OCI-M2 (cell line): ENCODE results near the gene CYP2A6.
"Not testable (repeated sequence)": the region's sequence is repeated elsewhere in the genome, so short reads cannot be mapped to it uniquely, and the experiment has no call there.

ENCODE experiments used
- DNase-seq: peaks from one replicate; lab custom pipeline; 2025; ENCODE audit not compliant: unreplicated experiment; lab: John Stamatoyannopoulos, UW

Gene CYP2A6

DNA sequence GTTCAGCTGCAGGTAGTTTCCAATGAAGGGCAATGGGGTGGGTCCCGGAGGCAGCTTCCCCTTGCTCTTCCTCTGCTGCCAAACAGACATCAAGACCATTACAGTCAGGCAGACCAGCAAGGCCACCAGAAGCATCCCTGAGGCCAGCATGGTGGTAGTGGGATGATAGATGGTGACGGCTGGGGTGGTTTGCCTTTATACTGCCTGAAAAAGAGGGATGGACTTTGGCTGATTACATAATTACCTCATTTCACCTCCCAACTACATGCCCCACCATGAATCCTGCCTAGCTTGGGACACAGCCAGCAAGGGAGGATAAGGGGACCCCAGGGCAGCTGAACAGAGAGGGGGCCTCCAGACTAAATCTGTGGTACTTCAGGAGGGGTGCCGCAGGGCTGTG is at the start of gene CYP2A6:
Gene CYP2A6, minus strand, starts transcription at position 171 of the 400 bp plus-strand sequence. Its CDS starts 21 bp downstream, at position 150.
- DNase-seq, result not testable (repeated sequence)

- not testable (repeated sequence) for DNase-seq
These were observed 49.7 kb upstream of the CYP2A6 start for GRCh38 chr19:40899964-40900363.

DNA sequence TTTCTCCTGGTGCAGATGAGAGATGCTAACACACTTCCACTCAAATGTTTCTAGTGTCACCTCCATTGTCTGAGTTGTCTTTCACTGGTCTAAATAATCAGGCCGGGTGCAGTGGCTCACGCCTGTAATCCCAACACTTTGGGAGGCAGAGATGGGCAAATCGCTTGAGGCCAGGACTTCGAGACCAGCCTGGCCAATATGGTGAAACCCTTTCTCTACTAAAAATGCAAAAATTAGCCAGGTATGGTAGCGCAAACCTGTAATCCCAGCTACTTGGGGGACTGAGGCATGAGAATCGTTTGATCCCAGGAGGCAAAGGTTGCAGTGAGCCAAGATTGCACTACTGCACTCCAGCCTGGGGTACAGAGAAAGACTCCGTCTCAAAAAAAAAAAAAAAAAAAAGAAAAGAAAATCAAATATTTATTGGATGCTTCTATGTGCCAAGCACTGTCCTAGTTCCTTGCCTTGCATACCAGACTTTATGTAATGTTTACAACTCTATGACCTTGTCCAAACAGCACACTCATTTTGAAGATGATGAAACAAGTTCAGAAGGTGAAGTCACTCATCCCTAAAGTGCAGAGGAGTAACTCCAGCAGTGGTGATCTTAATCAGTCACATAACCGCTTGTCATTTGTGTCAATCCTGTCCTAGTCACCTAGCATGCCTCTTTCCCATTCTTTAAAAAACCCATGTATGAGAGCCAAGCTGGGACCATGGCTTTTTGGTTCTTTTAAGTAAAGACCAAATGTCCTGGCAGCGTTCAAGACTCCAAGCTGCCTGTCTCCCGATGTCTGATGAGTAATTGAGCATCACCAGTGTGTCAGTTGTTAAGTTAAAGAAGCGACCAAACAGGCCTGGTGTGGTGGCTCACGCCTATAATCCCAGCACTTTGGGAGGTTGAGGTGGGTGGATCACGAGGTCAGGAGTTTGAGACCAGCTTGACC is 46.9 kb upstream of the CYP2A6 start:
- not testable (repeated sequence) for DNase-seq

DNA sequence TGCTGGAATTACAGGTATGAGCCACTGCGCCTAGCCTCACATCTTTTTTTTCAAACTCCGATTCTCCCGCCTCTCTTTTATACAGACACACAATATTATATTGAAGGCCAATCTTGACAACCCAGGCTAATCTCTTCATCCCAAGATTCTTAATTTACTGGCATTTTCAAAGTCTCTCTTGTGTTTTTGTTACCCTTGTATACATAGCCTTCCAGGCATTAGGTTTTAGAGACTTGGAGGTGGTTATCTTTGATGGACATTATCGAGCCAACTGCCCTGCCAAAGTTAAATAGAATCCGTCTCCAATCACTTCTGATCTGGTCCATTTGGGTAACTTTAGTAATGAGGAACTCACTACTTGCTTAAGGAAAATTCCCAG is 46.2 kb upstream of the CYP2A6 start:
- DNase-seq, result no peak

DNA sequence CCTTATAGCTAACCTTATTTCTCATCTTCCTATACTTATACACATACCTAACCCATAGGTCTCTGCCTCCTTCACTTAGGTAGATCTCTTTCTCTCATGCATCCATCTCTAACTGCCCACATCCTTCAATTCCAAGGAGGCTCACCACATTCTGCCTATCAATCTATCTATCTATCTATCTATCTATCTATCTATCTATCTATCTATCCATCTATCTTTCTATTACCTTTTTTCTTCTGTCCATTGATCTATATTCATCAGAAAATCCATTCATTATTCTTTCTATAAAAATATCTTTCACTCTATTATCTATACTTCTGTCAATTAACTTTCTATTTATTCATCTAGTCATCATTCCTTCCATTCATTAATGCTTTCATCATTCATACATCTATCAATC is 42.9 kb upstream of the CYP2A6 start:
- no peak for DNase-seq

DNA sequence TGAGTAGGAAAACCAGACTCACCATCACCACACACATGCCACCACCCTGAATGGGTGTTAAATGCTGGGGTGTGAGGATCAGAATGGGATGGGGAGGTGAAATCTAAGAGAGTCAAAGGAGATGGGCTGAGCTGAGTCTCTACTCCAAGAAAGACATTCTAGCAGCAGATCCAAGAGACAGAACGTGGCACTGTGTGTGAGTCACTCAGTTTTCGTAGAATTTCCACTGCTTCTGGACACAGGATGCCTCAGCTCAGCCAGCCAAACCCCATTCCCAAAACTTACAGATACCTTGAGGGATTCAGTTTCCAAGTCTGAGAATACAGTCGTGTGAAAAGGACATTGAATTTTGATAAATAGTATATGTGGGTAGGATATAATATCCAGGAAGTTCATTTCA is 39.1 kb upstream of the CYP2A6 start:
- no peak for DNase-seq

- DNase-seq, result no peak
These were observed 37.9 kb upstream of the CYP2A6 start for GRCh38 chr19:40888191-40888590.

DNA sequence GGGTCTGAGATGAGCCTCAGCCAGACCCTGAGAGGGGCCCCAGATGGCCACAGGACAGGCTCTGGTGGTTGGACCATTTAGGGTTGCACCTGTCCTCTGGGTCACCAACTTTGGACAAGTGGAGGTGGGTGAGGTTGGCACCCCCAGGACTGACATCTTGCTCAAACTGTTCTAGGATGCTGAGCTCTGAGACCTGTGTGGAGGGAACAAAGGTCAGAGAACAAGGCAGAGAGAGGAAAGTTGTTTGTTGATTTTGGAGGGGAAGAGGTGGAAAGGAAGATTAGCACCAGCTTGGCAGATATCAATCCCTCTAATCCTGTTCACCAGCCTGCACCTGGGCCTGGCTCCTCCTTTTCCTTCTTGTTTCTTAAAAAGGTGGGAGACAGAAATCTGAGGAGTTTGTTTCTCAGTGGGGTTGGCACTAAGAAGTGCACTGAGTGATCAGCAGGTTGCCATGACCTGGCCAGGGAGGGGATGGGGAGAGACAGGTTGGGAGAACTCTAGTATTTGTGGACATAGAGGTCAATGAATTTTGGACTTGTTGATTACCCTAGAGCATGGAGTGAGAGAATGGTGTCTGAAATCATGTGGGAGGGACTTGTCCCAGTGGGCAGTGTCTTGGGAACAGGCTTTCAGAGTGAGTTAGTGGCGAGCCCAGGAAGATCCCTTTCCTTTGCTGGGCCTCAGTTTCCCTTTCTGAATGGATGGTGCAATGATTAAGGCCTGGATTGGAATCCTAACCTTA is 34.1 kb upstream of the CYP2A6 start:
- not testable (repeated sequence) for DNase-seq

DNA sequence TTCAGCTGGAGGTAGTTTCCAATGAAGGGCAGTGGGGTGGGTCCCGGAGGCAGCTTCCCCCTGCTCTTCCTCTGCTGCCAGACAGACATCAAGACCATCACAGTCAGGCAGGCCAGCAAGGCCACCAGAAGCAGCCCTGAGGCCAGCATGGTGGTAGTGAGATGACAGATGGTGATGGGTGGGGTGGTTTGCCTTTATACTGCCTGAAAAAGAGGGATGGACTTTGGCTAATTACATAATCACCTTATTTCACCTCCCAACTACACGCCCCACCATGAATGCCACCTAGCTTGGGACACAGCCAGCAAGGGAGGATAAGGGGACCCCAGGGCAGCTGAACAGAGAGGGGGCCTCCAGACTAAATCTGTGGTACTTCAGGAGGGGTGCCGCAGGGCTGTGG is 31.8 kb upstream of the CYP2A6 start, which contains the start of gene CYP2A7:
Gene CYP2A7, minus strand, starts transcription at position 170 of the 400 bp plus-strand sequence. Its CDS starts 21 bp downstream, at position 149.
- DNase-seq, result not testable (repeated sequence)

DNA sequence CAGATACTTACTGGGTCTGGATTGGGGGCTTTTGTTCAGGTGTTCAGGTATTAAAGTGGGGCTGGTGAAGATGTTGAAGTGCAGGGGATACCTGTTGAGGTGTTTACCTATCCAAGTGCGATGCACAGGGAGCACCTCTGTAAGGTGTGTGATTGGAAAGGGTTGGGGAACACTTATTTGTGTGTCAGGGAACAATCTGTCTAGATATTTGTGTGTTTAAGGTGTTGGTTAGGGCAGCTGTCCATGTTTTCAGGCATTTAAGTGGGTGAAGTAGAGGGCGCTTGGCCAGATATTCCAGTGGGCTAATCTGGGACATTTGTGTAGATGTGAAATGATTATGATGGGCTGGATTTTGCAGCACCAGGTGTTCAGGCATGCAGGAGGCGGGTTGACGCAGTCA is 29.1 kb upstream of the CYP2A6 start:
- DNase-seq, result not testable (repeated sequence)

GRCh38 chr19:40875526-40875951 is 25.3 kb upstream of the CYP2A6 start:
- DNase-seq, result not testable (repeated sequence)

GRCh38 chr19:40874874-40875273 is 24.6 kb upstream of the CYP2A6 start:
- not testable (repeated sequence) for DNase-seq

DNA sequence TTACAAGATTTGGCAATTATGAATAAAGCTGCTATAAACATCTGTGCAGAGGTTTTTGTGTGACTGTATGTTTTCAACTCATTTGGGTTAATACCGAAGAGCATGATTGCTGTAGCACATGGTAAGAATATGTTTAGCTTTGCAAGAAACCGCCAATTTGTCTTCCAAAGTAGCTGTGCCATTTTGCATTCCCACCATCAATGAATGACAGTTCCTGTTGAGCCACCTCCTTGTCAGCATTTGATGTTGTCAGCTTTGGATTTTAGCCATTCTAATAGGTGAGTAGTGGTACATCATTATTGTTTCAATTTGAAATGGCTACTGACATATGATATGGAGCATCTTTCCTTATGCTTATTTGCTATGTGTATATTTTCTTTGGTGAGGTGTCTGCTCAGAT is 23.6 kb upstream of the CYP2A6 start:
- DNase-seq, result not testable (repeated sequence)

- DNase-seq, result no peak
These were observed 22.0 kb upstream of the CYP2A6 start for GRCh38 chr19:40872209-40872608.

GRCh38 chr19:40867701-40868100 is 17.5 kb upstream of the CYP2A6 start:
- DNase-seq, result no peak

DNA sequence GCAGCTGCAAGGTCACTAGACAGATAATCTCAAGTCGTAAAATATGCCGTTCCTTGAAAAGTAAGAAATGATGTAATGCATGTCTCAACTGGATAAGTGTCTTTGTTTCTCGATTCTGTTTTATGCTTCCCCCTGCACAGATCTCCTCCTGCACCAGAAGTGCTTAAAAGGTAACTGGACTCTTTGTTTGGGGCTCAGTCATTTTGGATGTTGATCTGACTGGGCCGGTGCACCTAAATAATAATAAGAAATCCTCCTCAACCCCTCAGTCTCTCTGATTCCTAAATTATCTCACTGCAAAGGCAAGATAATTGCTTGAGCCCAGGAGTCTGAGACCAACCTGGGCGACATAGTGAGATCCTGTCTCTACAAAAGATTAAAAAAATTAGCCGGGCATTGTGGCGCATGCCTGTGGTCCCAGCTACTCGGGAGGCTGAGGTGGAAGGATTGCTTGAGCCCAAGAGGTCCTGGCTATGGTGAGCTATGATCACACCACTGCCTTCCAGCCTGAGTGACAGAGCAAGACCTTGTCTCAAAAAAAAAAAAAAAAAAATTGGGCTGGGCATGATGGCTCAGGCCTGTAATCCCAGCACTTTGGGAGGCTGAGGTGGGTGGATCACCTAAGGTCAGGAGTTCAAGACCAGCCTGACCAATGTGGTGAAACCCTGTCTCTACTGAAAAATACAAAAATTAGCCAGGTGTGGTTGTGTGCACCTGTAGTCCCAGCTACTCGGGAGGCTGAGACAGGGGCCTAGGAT is 14.7 kb upstream of the CYP2A6 start:
- DNase-seq, result not testable (repeated sequence)

- DNase-seq, result no peak
These were observed 12.5 kb upstream of the CYP2A6 start for GRCh38 chr19:40862785-40863184.

DNA sequence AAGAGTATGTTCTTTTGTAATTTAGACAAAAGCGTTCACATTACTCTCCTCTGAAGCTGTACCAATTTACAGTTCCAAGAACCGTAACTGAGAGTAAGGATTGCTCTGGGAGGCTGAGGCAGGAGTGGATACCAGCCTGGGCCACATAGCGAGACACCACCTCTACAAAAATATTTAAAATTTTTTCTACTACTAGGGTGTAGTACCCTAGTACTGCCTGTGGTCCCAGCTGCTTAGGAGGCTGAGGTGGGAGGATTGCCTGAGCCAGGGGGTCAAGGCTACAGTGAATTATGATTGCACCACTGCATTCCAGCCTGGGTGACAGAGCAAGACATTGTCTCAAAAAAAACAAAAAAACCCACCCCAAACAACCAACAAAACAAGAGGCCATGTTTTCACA is 12.1 kb upstream of the CYP2A6 start:
- no peak for DNase-seq

- DNase-seq, result no peak
These were observed 7.9 kb upstream of the CYP2A6 start for GRCh38 chr19:40858109-40858508.

GRCh38 chr19:40852467-40853152 is 2.4 kb upstream of the CYP2A6 start:
- not testable (repeated sequence) for DNase-seq
